ENCODE results near the gene TRIM15.

GRCh38 chr6:30213667-30213956 lies 50.3 kb downstream of the TRIM15 start:
- TF ChIP-seq CTCF (optimal IDR thresholded peaks at IDR 0.05 in 1 of 3, IDR thresholded peaks at IDR 0.05 in 1 of 3, conservative IDR thresholded peaks at IDR 0.05 in 1 of 3; ENCODE audit: extremely low read depth in 1 of 3, insufficient read depth in 2 of 3, low read length in 3 of 3): no peak
- TF ChIP-seq EZH2 (IDR thresholded peaks at IDR 0.05; ENCODE audit: low read length): no peak
